Gastroesophageal sphincter (tissue), 4 donors: Measurements from ENCODE around the gene FTCD. TPM values are rescaled to one million over a fixed set of nuclear protein-coding genes. Genes with fewer than 3 reads are reported as not detected.

Source experiments
- ATAC-seq: fragments of 150-250 bp; one replicate; pipeline ENCODE4 v1.9.1; 2016; ENCODE audit warnings: mild to moderate bottlenecking, moderate library complexity
- H3K27ac ChIP-seq, 4 donors: fragments of 200-600 bp; sonication (generic) in 3 of 4; 1 replicate in 3 of 4; 2 replicates in 1 of 4; pipeline ENCODE4 v1.5.1; 2016 to 2019
- H3K27me3 ChIP-seq: fragments of 200-600 bp; sonication (generic); one replicate; pipeline ENCODE4 v1.5.1; 2019
- H3K36me3 ChIP-seq, 2 donors: fragments of 200-600 bp; sonication (generic); one replicate each; pipeline ENCODE4 v1.5.1; 2019; ENCODE audit warnings: control low read depth in 1 of 2
- H3K4me1 ChIP-seq, 3 donors: fragments of 200-600 bp; sonication (generic); 1 replicate in 2 of 3; 2 replicates in 1 of 3; pipeline ENCODE4 v1.5.1; 2016 to 2019; ENCODE audit warnings: control low read depth in 2 of 3
- H3K4me3 ChIP-seq, 2 donors: fragments of 200-600 bp; sonication (generic); one replicate each; pipeline ENCODE4 v1.5.1; 2019; ENCODE audit warnings: mild to moderate bottlenecking in 1 of 2, moderate library complexity in 1 of 2
- H3K9me3 ChIP-seq, 3 donors: fragments of 200-600 bp; sonication (generic); one replicate each; pipeline ENCODE4 v1.5.1; 2017 to 2019; ENCODE audit warnings: control low read depth in 2 of 3
- EP300 ChIP-seq: sonication (generic); formaldehyde crosslinking; IDR thresholded peaks from one replicate; pipeline ENCODE4 v1.6.1; 2017; ENCODE audit warnings: antibody characterized with exemption, mild to moderate bottlenecking
- POLR2A ChIP-seq, 2 donors: fragments of 450-650 bp; IDR thresholded peaks; one replicate each; pipeline ENCODE4 v1.6.1; 2017; ENCODE audit warnings: antibody characterized with exemption in 2 of 2, mild to moderate bottlenecking in 2 of 2, moderate library complexity in 1 of 2
- POLR2AphosphoS5 ChIP-seq: sonication (generic); formaldehyde crosslinking; IDR thresholded peaks from one replicate; pipeline ENCODE4 v1.6.1; 2017; ENCODE audit warnings: antibody characterized with exemption
- WGBS, 2 donors: methylation state at CpG; one replicate each; pipeline ENCODE4 v1.1.5; 2018; ENCODE audit warnings: low coverage in 1 of 2; 5-methylcytosine and 5-hydroxymethylcytosine counted together
- total RNA-seq, 4 donors: library from RNA; depleted of rRNA; stranded (reverse); fragments of >200 nt; gene quantifications; one replicate each; pipeline ENCODE4 v1.1.0, GENCODE V29; 2016
- TF ChIP-seq, protein P1 (sequence below), 4 experiments: fragments of 200-600 bp in 2 of 4; fragments of 450-650 bp in 2 of 4; sonication (generic) in 1 of 4; IDR thresholded peaks; one replicate each; pipeline ENCODE4 v1.5.1; 2017 to 2019; ENCODE audit warnings: antibody characterized with exemption in 4 of 4, mild to moderate bottlenecking in 2 of 4, moderate library complexity in 2 of 4

Gene FTCD
- total RNA-seq, 4 donors from 2014 or later: 0.31 to 1.5 TPM; not detected in 2

GRCh38 chr21:46095814-46096595, 59.4 kb downstream of the FTCD start:
- Histone ChIP-seq H3K36me3 (no peaks in the 10 kb centered on the region), H3K9me3 (no peaks in the 10 kb centered on the region), H3K27me3 (peaks cover 5% of the 10 kb centered on the region), H3K27ac (peak overlapping the region; percentile 98 to 100 (median 98)), H3K4me1 (peaks cover 6 to 88% (median 27%) of the 10 kb centered on the region in 3 donors), H3K4me3 (no peak overlapping the region)
- no peak for TF ChIP-seq EP300
- TF ChIP-seq POLR2A (IDR thresholded peaks at IDR 0.05): no peak
- no peak for TF ChIP-seq POLR2AphosphoS5
- TF ChIP-seq, protein P1, sequence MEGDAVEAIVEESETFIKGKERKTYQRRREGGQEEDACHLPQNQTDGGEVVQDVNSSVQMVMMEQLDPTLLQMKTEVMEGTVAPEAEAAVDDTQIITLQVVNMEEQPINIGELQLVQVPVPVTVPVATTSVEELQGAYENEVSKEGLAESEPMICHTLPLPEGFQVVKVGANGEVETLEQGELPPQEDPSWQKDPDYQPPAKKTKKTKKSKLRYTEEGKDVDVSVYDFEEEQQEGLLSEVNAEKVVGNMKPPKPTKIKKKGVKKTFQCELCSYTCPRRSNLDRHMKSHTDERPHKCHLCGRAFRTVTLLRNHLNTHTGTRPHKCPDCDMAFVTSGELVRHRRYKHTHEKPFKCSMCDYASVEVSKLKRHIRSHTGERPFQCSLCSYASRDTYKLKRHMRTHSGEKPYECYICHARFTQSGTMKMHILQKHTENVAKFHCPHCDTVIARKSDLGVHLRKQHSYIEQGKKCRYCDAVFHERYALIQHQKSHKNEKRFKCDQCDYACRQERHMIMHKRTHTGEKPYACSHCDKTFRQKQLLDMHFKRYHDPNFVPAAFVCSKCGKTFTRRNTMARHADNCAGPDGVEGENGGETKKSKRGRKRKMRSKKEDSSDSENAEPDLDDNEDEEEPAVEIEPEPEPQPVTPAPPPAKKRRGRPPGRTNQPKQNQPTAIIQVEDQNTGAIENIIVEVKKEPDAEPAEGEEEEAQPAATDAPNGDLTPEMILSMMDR (IDR thresholded peaks at IDR 0.05): no peak
- 85 to 95% methylated on average over 4 of the region's 12 CpGs for WGBS, 2 donors
- no peak for ATAC-seq

- H3K9me3 ChIP-seq: no peaks in the 10 kb centered on the region
- H3K36me3 ChIP-seq: no peaks in the 10 kb centered on the region
- WGBS, 2 donors: 70 to 78% methylated on average over 8 to 12 of the region's 16 CpGs
- no peak overlapping the region for H3K4me3 ChIP-seq
- TF ChIP-seq POLR2A (IDR thresholded peaks at IDR 0.05) (no peak), EP300 (no peak), POLR2AphosphoS5 (no peak)
- TF ChIP-seq, protein P1 (IDR thresholded peaks at IDR 0.05): peak in 2 of 4 experiments; percentile 29
- ATAC-seq: no peak
- H3K27ac ChIP-seq: peak overlapping the region; percentile 12 to 100 (median 98)
- peaks cover 5% of the 10 kb centered on the region for H3K27me3 ChIP-seq
- peaks cover 6 to 80% (median 27%) of the 10 kb centered on the region in 3 donors for H3K4me1 ChIP-seq
Measured at GRCh38 chr21:46095083-46095719, 60.2 kb downstream of the FTCD start.

DNA sequence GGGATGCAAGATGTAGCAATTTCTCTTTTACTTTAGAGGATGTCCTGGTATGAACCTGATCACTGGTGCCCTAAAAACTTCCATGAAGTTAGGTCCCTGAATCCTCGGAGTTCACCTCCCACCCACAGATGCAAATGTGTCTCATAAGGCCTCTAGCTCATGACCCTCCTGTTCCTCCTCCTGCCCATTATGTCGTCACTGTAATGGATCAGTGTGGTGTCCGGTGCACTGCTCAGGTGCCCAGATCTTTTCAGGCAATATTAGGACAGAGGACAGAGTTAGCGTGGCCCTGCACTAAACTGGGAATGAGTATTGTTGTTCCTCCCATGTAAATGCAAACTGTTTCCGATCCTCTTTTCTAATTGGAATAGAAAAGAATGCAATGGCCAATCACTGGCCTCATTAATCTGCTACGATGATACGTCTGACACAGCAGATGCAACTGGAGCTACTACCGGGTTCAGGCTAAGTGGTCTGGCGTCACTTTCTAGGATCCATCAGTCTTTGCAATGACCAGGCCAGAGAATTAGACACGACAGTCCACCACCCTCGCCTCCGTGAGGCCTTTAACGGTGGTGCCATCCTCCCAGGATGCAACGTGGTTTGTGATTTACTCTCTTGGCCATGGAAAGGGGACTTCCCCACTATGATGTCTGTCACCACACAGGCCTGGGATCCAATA, 60.8 kb downstream of the FTCD start:
- Histone ChIP-seq H3K27me3 (peaks cover 5% of the 10 kb centered on the region), H3K4me3 (no peak overlapping the region), H3K9me3 (no peaks in the 10 kb centered on the region), H3K27ac (peak overlapping the region; percentile 98 to 100 (median 98)), H3K36me3 (no peaks in the 10 kb centered on the region), H3K4me1 (peaks cover 6 to 74% (median 27%) of the 10 kb centered on the region in 3 donors)
- no peak for ATAC-seq
- WGBS, 2 donors: 51 to 78% methylated on average over 9 to 10 of the region's 14 CpGs
- TF ChIP-seq, protein P1 (IDR thresholded peaks at IDR 0.05): no peak
- TF ChIP-seq POLR2A (IDR thresholded peaks at IDR 0.05) (no peak), POLR2AphosphoS5 (no peak), EP300 (no peak)

DNA sequence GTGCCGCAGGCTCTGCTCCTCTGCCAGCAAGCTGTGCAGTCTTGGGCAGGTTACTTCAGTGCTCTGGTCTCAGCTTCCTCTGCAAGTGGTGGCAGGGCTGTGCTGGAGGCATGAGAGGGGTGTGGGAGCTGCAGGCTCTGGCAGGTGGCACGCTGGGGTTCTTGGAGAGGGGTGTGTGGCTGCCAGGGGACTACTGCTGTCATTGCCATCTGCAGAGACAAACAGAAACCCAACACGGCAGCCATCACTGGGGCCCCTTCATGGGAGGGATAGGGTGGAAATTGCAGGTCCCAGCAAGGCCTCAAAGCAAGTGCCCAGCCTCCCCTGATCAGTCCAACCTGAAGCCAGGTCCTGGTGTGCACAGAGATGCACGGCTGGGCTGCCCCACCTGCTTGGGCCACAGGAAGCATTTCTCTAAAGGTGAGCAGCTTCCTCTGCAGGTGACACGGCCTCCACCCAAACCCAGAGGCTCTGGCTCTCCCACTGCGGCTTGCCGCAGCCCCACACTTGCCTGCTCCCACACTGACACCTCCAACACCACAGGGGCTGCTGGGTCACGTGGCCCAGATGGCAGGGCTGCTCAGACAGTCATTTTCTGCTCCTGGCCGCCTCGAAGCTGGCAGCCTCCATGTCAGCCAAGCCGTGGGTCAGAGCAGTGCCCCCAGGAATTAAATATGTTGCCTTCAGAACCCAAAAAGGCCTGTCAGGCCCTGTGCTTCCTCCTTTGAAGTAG, 61.5 kb downstream of the FTCD start:
- Histone ChIP-seq H3K36me3 (no peaks in the 10 kb centered on the region), H3K27ac (peak overlapping the region; percentile 98 to 100 (median 98)), H3K4me3 (no peak overlapping the region), H3K4me1 (peaks cover 6 to 71% (median 27%) of the 10 kb centered on the region in 3 donors), H3K27me3 (peaks cover 3% of the 10 kb centered on the region), H3K9me3 (no peaks in the 10 kb centered on the region)
- no CpG with 5 or more reads among the region's 11 CpGs for WGBS, 2 donors
- no peak for TF ChIP-seq EP300
- TF ChIP-seq POLR2AphosphoS5: no peak
- TF ChIP-seq POLR2A (IDR thresholded peaks at IDR 0.05): no peak
- TF ChIP-seq, protein P1 (IDR thresholded peaks at IDR 0.05): no peak
- no peak for ATAC-seq
